GM11168 (cell line): Measurements from ENCODE around the gene MPL.
"Not testable (repeated sequence)": the region's sequence is repeated elsewhere in the genome, so short reads cannot be mapped to it uniquely, and the experiment has no call there.

ENCODE experiments used
- in situ Hi-C: fragments of 300-500 bp; cut with MboI; formaldehyde crosslinking; loops from one replicate; pipeline ENCODE4 v1.12.0; 2022; ENCODE audit warnings: low sequenced_read_pairs; ENCODE audit not compliant: unreplicated experiment

MPL gene

GRCh38 chr1:43400441-43400840, 62.8 kb downstream of the MPL start:
- in situ Hi-C loops, result not testable (repeated sequence)

- in situ Hi-C loops, result no loop called here
Observed at GRCh38 chr1:43402089-43402865, 64.7 kb downstream of the MPL start.
